ENCODE measurements around the gene MDP1.

DNA sequence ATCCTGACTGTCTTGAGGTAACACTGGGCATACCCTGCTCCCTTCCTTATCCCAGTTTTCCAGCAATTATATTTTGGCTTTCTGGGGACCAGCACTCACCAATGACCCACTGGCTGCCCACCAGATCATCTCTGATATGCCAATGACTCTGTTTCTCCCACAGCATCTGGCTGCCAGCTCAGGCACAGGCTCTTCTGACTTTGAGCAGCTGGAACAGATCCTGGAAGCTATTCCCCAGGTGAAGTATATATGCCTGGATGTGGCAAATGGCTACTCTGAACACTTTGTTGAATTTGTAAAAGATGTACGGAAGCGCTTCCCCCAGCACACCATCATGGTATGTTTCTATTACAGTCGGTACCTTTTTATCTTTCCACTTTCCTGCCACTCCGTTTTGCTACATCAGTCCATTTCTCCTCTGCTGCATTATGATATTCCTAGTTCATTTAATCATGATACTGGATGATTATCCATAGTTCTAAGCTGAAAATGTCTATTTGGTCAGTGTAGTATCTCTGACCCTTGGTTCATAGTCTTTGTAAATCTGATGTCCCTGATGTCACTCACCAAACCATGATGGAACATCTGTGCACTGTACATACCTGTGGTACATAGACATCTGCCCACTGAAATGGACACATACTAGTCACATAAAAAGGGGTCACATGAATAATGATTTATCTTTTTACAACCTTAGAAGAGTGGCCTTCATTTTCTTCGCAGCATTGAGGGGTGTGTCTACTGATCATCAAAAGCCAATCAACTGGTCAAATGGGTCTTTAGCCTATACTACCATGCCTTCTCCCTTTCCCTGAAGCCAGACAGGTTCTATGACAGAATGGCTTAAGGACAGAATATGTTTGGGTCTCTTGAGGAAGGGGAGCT, 20.2 kb upstream of the MDP1 start:
- TF ChIP-seq, protein P1, sequence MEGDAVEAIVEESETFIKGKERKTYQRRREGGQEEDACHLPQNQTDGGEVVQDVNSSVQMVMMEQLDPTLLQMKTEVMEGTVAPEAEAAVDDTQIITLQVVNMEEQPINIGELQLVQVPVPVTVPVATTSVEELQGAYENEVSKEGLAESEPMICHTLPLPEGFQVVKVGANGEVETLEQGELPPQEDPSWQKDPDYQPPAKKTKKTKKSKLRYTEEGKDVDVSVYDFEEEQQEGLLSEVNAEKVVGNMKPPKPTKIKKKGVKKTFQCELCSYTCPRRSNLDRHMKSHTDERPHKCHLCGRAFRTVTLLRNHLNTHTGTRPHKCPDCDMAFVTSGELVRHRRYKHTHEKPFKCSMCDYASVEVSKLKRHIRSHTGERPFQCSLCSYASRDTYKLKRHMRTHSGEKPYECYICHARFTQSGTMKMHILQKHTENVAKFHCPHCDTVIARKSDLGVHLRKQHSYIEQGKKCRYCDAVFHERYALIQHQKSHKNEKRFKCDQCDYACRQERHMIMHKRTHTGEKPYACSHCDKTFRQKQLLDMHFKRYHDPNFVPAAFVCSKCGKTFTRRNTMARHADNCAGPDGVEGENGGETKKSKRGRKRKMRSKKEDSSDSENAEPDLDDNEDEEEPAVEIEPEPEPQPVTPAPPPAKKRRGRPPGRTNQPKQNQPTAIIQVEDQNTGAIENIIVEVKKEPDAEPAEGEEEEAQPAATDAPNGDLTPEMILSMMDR (IDR thresholded peaks at IDR 0.05): no peak
- TF ChIP-seq EP300 (IDR thresholded peaks at IDR 0.05) (no peak), POLR2A (IDR thresholded peaks at IDR 0.05) (no peak)
